HG03108 (cell line): ENCODE measurements around the gene VAV2.
A peak's percentile ranks its signal among the peaks of the same experiment; 100 is the strongest.
"Not testable (repeated sequence)": the region's sequence is repeated elsewhere in the genome, so short reads cannot be mapped to it uniquely, and the experiment has no call there.

ENCODE experiments used
- ATAC-seq: cut with Tn5 transposase; IDR thresholded peaks from one replicate; pipeline ENCODE4 v1.9.1; 2021; ENCODE audit warnings: moderate library complexity; ENCODE audit not compliant: unreplicated experiment

Gene VAV2

GRCh38 chr9:133760713-133761290, 231.3 kb downstream of the VAV2 start:
- no peak for ATAC-seq

- no peak for ATAC-seq
Measured at GRCh38 chr9:133759946-133760345, 232.2 kb downstream of the VAV2 start.

- no peak for ATAC-seq
Measured at GRCh38 chr9:133759146-133759900, 232.8 kb downstream of the VAV2 start.

- ATAC-seq = no peak
Measured at GRCh38 chr9:133758228-133758627, 233.9 kb downstream of the VAV2 start.

DNA sequence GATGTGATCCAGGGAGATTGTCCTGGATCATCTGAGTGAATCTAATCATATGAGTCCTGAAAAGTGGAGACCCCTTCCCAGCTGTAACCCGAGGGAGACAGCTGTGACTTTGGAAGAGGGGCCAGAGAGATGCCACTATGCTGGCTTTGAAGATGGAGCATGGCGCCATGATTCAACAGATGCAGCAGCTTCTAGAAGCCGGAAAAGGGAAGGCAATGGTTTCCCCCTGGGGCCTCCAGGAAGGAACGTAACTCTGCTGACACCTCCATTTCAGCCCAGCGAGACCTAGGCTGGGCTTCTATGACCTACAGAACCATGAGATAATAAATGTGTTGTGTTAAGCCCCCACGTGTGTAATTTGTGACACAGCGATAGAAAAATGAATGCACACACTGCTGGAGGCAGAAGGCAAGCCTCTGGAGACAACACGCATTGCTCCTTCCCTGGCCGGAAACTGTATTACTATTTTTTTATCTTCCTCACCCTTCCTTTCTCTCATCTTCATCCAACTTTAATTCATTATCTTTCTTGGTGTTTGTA, 237.4 kb downstream of the VAV2 start:
- ATAC-seq = no peak

- no peak for ATAC-seq
Measured at GRCh38 chr9:133754187-133754586, 237.9 kb downstream of the VAV2 start.

DNA sequence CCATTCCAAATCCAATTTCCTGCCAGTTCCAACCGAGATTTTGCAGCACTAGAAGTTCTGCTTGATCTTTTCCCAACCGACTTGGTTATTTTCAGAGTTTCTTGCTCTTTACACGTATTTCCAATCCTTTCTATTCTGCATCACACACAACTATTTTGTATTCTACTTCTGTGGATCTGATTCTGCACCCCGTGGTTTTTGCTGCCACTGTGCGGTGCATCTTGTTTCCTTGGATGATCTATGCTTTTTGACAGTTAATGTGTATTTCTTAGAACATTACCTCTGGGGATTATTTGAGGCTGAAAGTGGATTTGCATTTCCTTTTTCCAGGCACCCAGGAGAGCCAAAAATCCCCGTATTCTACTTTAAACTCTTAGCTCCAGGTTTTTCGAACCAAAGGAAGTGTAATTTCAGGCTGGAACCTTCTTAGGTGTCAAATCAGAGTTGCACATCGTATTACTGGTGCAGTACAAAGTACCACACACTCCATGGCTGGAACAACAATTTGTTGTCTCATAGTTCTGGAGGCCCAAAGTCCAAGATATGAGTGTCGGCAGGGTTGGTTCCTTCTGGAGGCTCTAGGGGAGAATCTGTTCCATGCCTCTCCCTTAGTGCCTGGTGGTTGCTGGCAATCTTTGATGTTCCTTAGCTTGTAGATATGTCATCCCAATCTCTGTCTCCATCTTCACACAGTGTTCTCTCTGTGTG, 239.2 kb downstream of the VAV2 start:
- ATAC-seq = no peak

GRCh38 chr9:133750982-133751649, 241.0 kb downstream of the VAV2 start:
- no peak for ATAC-seq

- no peak for ATAC-seq
Measured at GRCh38 chr9:133747309-133747708, 244.8 kb downstream of the VAV2 start.

- not testable (repeated sequence) for ATAC-seq
Measured at GRCh38 chr9:133744528-133744927, 247.6 kb downstream of the VAV2 start.

- peak; percentile 53 for ATAC-seq
Measured at GRCh38 chr9:133742849-133743444, 249.2 kb downstream of the VAV2 start.

DNA sequence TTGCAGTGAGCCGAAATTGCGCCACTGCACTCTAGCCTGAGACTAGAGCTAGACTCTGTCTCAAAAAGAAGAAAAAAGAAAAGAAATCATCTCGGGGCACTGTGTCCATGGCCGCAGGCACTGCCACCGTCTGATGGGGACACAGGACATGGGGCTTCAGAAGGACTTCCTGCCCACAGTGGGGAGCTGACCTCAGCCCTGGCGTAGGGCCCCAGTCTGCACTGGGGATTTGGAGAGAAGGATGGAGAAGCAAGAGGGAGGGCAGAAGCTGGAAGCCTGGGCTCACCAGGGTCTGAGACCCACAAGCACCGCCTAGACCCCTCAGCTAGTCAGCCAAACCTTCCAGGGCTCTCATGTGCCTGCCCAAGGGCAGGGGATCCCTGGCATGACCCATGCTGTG, 249.9 kb downstream of the VAV2 start:
- no peak for ATAC-seq

GRCh38 chr9:133741716-133742115, 250.4 kb downstream of the VAV2 start:
- ATAC-seq = no peak

GRCh38 chr9:133740911-133741310, 251.2 kb downstream of the VAV2 start:
- ATAC-seq = no peak

GRCh38 chr9:133739408-133740280, 252.5 kb downstream of the VAV2 start:
- ATAC-seq = no peak

GRCh38 chr9:133738640-133739225, 253.4 kb downstream of the VAV2 start:
- no peak for ATAC-seq

GRCh38 chr9:133737774-133738639, 254.1 kb downstream of the VAV2 start, which contains the start of gene SARDH:
Gene SARDH, minus strand, starts transcription at chr9:133738352. Its CDS starts 4,179 bp downstream, at chr9:133734173.
- ATAC-seq = peak; percentile 37

DNA sequence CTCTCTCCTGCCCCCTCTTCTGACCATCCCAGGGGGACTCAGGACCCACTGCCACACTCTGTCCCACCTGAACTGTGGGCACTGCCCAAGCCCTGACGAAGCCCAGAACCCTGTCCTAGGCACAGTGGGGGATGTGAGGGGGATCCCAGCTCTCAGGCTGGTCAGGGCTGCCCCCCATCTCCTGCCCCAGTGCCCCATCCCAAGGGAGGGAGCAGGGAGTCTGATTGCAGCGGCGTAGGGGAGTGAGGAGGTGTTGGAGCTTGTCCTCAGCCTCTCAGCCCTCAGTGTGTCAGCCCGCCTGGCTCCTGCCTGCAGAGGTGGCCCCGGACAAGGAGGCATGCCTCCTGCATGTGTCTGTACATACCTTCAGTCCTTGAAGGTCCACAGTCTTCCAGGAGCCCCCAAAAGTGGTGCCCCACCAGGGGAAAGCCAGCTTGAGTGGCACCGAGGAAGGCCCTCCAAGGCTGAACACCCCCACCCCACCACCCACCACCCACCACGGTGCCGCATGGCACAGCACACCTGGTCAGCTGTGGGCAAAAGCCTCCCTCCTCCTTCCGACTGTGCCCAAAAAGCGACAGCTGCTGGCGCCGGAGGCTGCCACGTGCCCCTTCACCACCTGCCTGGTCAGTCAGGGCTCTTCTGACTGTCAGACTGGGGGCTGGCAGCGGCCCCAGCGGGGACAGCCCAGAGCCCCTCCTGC, 254.9 kb downstream of the VAV2 start:
- no peak for ATAC-seq
